ENCODE results near the gene TFAP2C.
"Not testable (repeated sequence)": the region's sequence is repeated elsewhere in the genome, so short reads cannot be mapped to it uniquely, and the experiment has no call there.

The TFAP2C gene

DNA sequence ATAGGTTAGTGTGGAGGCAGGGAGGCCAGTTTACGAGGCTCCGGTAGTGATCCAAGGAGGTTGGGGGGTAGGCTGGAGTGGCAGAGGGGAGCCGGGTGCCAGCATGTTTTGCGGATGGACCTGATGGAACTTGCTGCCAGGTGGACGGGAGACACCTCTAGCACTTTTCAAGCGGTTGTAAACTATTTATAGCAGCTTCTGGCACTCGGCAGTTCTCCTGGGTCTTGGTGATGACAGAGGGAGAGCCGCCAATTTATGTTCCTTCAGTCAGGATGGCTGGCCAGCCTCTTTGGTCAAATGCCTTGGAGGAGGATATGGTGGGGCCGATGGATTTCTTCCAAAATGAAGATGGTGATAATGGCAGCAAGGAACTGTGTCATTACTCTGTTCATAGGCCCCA, 28.8 kb downstream of the TFAP2C start:
- DNase-seq, result no peak

DNA sequence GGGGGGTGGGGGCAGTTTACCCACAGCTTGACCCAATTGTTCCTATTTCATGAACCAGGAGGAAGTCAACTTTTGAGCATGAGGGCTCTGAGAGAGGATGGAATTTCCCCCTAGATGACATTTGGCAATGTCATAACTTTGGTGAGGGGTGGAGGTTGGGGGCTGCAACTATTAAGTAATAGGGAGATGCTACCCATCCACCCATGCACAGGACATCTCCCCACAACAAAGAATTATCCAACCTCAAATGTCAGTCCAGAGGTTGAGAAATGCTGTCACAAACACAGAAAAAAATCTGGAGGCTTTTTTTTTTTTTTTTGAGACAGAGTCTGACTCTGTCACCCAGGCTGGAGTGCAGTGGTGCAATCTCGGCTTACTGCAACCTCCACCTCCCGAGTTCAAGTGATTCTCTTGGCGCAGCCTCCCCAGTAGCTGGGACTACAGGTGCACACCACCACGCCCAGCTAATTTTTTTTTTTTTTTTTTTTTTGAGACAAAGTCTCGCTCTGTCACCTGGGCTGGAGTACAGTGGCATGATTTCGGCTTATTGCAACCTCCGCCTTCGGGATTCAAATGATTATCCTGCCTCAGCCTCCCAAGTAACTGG, 29.3 kb downstream of the TFAP2C start:
- DNase-seq, result not testable (repeated sequence)

DNA sequence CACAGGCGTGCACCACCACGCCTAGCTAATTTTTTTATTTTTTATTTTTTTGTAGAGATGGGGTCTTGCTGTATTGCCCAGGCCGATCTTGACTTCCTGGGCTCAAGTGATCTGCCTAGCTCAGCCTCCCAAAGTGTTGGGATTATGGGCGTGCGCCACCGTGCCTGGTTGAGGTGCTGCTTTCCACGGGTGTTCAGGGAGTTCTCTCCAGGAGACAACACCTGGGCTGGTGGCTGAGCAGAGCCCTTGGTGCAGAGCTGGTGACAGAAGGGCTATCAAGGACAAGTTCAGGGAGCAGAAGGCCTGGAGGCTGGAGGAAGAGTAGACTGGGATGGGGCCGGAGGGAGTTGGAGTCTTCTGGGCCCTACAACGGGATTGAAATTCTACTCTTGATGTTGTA, 34.6 kb downstream of the TFAP2C start:
- no peak for DNase-seq

DNA sequence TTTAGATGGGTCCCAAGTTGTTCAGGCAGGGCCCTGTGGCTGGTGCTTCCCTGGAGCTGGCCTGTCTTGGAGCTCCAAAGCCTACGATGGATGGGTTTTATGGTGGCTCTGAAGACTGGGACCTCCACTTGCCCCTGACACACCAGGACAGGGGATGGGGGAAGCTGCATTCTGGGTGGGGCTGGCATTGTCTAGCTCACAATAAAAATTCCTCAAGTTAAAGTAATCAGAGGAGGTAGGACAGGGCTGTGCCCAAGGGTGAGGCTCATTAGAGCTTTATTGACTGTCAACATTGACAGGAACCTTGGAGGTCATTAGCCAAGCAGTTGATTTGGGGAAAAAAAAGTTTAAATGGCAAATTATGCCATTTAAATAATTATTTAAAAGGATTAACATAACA, 35.7 kb downstream of the TFAP2C start:
- DNase-seq, result no peak

DNA sequence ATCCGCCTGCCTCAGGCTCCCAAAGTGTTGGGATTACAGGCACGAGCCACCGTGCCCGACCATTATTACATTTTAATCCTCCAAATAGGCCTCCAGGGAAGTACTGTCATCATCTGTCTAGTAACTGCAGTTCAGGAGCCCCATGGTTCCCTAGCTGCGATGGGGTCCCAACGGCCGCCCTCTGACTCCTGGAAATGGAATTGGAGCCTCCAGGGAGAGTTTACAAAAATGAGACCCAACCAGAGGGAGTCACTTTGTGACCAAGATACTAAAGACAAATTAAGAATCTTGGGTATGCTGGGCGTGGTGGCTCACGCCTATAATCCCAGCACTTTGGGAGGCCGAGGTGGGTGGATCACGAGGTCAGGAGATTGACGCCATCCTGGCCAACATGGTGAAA, 36.7 kb downstream of the TFAP2C start:
- no peak for DNase-seq

DNA sequence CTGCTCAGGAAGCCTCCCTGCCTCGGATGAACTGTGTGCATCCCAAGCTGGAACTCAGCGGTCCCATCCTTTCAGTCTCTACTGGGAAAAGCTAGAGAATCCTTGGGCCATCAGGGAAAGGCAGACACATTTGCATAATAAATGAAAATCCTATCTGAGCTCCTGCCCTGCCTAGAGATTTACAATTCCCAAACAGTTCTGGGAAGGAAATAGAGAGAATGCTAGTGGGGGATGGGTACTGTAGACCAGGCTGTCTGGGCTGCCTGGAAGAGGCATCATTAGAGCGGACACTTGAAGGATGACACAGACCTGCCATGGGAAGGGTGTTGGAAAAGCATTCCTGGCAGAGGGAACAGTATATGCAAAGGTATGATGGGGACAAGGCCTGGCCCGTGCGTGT, 44.3 kb downstream of the TFAP2C start:
- DNase-seq, result no peak

DNA sequence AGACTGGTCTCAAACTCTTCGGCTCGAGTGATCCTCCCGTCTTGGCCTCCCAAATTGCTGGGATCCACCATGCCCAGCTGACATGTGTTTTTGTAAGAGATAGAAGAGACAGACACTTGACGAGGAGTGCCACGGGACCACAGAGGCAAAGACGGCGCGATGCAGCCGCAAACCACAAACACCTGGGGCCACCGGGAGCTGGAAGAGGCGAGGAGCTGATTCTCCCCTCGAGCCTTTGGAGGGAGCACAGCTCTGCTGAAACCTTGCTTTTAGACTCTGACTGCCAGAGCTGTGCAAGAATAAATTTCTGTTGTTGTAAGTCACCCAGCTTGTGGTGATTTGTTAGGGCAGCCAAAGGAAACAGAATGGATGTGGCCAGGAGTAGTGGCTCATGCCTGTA, 46.9 kb downstream of the TFAP2C start:
- DNase-seq, result no peak

DNA sequence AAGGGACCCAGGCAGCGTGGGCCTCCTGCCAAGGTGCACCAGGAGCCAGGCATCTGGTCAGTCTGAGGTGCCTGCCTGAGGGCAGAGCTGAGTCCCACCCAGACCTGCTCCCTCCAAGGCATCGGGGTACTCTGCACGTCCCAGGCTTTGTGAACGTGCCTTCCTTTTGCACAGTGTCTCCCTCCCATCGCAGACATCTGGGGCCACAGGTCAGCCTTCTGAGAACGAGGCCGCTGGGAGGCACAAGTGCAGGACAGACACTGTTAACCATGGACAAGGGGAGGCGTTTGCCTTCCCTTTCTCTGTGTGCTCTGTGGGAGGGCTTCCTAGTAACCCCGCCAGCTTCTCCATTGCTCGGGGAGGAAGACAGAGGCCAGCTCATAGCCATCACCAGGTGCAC, 47.6 kb downstream of the TFAP2C start:
- no peak for DNase-seq

DNA sequence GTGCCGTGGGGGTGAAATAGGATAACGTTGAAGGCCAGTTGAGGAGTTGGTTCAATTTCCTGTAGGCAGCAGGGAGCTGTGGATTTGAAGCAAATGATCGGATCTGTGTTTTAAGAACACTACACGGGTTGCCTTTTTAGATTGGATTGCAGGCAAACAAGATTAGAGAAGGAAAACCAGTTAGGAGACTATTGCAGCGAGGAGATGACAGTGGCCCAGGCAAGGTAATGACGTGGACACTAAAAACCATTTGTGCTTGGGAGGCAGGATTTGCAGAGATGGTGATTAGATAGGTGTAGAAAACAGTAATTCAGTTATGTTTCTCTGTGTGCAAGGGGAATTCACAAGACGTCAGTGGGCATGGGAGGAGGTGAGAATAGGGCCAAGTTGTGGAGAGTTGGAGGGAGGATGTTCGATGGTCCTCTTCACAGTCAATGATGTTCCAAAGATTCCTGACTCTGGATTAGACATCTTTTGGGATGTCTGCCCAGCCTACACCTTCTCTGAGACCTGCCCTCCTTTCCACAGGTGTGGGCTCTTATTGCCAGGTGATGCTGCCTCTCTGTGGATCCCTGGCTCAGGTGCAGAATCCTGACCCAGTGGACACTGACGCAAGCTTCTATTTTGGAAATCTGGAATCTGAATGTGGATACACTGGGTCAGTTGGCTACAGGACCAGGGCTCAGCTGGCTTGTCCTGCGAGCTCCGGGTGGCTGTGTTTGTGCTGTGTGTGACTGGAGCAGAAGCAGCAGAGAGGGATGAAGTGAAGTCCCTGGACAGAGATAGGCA, 54.2 kb downstream of the TFAP2C start:
- DNase-seq, result no peak

DNA sequence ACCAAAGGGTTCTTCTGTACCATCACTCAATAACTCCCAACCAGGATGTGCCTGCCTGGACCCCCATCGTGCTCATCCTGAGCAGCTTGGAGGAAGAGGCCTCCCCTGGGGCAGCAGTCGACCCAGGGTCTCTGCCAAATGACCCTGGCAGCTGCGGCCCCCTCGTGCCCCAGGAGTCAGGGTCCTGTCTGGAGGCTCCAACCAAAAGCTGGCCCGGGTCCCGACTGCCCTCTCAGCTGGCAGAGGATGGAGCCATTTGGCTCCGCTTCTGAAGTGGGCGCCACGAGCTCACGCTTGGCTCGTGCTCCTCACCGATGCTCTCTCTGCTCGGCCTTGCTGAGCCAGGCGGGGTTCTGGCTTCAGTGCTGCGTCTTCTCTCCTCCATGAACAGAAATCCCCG, 56.8 kb downstream of the TFAP2C start:
- DNase-seq, result no peak

DNA sequence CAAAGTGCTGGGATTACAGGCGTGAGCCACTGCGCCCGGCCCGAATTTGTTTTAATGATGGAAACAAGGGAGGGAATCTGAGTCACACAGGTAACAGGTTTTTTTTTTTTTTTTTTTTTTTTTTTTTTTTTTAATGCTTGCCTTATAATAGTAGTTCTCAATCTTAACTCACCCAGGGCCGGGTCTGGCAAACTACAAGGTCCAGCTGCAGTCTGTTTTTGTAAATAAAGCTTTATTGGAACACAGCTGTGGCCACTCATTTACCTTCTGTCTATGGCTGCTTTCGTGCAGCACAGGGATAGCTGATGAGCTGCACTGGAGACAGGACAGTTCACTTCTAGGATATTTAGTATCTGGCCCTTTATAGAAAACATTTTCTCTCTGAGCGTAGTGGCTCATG, 58.0 kb downstream of the TFAP2C start:
- DNase-seq, result no peak

DNA sequence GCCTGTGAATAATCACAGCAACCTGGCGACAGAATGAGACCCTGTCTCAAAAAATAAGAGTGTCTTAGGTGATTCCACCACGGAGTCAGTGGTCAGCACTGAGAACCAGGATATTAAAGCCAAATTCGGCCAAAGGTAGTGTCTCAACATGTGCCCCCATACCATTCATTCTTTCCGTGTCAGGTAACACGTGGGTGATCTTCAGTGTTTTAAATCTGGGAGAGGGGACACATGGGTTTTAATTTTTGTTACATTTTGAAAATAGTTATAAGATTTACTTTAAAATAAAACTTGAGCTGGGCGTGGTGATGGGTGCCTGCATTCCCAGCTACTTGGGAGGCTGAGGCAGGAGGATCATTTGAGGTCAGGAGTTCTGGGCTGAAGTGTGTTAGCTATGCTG, 59.0 kb downstream of the TFAP2C start:
- DNase-seq, result no peak

Data from effector CD4-positive, alpha-beta T cell (primary cell).